Ecto neural progenitor cell (in vitro differentiated cells): Measurements from ENCODE around the gene VWDE.

ENCODE experiments used
- DNase-seq: peaks from one replicate; pipeline ENCODE4 v3.0.0-alpha.2; 2018; ENCODE audit warnings: low spot score

Gene VWDE

DNA sequence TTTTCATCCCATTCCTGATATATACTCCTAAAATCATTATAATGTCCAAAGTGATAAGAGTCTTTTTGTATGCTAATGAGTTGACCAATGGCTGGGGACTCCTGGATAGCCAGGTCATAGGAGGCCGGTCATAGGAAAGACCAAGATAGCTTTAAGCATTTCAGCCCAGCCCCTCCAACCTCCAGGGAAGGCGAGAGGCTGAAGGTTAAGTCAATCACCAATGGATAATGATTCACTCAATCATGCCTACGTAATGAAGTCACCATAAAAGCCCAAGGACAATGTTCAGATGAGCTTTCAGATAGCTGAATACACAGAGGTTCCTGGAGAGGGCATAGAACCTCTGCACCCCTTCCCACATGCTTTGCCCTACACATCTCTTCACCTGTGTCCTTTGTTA is 75.7 kb downstream of the VWDE start:
- DNase-seq, result no peak

DNA sequence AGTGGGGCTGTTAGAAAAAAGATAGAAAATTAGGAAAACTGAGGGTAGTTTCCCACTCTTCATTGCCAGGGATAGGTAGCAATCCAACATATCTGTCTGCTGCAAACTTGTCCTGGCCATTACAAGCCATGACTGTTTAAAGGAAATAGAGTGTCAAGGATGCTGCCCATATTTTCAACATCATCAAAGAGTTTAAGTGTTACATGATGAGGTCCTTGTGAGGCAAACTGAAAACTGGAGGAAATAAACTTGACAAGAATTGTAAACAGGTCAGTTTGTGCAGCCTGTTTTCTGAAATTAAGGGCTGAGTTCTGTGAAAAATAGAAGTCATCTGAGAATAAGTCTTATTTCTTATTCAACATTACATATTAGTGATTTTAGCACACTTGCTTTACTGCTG is 78.0 kb downstream of the VWDE start:
- DNase-seq, result no peak

DNA sequence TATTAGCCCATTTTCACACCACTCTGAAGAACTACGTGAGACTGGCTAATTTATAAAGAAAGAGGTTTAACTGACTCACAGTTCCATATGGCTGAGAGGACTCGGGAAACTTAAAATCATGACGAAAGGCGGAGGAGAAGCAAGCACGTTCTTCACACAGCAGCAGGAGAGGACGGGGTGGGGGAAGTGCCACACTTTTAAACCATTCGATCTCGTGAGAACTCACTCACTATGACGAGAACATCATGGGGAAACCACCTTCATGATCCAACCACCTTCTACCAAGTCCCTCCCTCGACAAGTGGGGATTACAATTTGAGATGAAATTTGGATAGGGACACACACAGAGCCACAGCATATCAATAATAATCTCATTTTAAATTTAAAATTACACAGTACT is 80.2 kb downstream of the VWDE start:
- no peak for DNase-seq

DNA sequence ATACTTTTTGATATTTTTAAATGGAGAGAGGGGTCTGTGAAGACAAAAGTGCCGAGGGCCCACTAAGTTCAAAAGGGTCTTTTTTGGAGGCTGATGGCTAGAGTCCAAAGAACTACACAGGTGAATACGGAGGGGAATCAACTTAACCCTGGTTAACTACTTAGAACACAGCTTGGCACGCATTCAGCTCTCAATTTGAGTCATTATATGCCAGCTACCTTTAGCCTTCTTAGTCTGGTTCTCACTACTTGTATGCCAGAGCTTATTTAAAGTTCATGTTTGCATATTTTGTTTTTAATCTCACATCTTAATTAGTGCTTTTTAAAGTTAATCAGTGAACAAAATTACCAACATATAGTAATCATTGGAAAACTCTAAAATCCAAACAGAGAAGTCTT is 80.8 kb downstream of the VWDE start:
- DNase-seq, result no peak

DNA sequence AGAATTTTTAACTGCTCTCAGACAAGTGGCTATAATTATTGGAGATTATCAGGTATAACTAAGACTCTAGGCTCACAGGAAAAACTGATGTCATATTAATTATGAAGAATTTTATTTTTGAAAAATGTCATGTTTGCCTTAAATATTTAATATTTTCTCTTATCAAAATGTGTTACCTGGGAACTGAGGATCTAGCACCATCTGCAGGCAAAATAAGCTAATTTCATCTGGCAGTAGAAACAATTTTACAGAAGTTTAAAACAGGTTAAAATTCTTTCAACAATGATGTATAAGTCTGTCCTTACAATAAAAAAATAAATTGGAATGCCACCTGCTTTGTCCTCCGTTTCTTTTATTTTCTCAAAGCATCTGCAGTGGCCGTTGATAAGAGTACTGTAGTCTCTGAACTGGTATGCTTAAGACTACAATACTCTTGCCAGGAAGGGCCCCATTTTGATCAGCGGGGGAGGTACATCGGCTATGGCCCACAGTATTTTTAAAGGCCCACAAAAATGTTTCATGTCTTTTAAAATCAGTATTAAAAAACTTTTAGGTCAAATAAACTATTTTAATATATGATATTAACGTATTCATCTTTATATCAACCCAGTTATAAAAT is 81.3 kb downstream of the VWDE start:
- DNase-seq, result no peak

DNA sequence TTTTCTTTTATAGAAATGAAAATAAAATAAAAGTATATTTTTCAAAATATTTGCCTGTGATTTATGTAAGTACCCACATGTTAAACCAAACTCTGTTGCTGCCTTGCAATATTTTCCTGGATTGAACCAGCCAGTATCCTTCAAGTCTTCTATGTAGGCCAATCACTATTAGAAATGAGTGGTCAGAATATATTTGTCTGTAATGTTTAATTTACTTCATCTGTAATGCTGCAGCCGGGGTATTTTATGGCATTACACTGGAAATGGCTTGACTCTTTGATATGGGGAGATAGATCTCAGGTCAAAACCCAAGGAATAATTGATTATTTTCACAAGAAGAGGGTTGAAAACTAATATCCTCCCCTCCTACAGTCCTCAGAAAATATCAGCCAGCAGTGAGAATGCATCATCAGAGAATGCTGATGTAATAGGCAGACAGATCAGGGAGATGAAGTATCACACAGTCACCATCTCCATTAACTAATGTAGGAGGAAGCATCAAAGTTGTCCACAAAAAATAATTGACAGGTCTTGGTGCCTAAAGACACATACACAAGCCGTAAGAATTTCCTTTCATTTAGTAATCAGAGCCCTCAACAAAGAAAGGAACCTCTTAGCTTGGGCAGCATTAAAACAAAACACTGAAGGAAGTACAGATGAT is 82.5 kb downstream of the VWDE start:
- no peak for DNase-seq

DNA sequence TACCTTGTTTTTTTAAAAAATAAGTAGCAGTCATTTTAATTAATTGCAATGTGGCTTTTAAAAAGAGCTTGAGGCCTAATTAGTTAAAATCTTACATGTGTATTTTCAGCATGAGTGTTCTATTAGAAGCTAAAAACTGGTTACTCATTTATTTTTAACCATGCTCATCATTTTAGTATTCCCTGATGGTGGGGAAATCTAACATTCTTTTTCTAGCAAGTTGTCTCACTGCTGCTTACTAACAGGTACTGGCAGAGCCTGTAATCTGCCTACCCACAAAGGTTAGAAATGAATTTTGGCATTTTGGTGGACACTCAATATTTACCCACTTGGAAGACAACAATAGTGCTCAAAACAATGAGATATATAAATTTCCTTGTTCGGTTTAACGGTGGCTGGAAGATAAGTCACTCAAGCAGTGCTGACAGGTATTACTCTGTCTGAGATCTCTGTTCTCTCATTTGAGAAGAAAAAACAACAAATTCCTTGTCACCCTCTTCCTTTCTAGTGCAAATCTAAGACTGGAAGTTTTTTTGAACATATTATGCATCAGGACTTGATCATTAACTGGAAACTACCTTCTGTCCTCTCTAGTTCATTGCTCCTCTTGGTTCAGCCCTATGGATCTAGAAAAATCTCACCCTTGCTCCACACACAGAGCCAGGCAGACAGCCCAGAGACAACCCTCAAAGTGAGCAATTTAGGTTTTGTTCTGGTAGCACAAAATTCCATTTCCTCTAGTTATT is 83.3 kb downstream of the VWDE start:
- DNase-seq, result no peak

DNA sequence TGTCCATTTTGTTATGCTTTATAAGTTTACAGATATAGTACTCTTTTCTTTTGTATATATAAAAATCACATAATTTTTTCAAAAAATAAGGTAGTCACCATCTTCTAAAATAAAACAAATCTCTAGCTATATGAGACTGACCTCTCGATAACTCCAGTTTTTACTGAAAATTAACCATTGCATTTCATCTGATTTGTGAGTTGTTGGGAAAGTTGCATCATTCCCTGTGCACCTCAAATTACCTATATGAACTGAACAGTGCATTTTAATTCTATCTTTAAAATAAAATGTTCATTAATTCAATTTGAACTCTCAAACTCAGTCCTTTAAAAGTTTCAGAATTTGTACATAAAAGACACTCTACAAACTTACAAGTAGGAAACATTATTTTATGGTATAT is 86.0 kb downstream of the VWDE start:
- DNase-seq, result no peak

DNA sequence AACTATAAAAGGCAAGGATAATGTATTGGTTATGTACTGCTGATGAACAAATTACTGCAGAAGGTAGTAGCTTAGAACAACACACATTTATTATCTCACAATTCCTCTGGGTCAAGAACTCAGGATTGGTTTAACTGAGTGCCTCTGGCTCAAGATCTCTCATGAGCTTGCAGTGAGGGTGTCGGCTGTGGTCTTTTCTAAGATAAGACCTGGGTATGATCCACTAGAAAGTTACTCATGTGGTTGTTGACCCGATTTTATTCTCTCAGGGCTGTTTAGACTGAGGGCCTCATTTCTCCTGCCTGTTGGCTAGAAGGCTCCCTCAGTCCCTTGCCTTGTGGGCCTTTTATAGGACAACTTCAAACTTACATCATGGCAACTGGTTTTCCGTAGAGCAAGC is 86.7 kb downstream of the VWDE start:
- no peak for DNase-seq

DNA sequence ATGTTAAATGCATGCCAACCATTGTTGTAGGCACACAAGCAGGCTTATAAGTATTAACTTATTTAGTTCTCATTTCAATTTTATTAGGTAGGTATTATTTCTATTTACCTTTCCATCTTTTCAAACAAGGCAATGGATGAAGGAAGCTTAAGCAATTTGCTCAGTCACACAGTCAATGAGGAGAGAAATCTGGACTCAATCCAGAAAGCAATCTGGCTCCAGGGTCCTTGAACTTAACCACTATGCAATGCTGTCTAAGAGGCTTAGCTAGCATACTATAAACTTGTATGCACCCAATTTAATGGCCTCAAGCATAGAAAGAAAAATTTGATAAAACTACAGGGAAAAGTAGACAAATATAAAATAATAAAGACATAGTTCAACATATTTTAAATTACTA is 88.6 kb downstream of the VWDE start:
- no peak for DNase-seq

DNA sequence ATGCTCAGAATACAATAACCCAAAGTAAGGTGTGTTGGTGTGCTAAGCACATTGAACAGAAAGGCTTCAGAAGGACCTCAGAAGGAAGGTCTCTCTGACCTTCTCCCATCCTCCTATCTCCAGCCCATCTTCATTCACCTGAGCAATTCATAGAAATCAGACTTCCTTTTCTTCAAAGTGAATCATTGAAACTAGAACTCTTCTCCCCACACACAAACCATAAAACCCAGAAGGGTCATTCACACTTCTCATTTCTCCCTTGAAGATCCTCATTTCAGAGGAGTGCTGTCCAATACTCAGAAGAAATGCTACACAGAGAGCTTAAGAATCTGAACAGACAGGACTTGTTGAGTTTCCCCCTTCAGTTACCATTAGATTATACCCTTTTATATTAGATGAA is 89.5 kb downstream of the VWDE start:
- DNase-seq, result no peak

DNA sequence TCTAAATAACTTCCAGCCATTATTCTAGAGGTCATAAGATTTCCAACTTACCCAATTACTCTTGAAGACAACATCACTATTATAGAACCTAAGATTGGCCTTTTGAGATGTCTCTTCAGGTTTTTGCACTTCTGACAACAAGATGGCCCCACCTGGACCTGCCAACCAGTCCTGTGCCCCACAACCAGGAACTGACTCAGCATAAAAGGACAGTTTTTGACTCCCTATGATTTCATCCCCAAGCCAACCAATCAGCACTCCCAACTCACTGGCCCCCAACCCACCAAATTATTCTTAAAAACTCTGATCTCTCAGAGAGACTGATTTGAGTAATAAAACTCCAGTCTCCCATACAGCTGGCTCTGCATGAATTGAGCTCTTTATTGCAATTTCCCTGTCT is 98.2 kb downstream of the VWDE start:
- DNase-seq, result no peak

DNA sequence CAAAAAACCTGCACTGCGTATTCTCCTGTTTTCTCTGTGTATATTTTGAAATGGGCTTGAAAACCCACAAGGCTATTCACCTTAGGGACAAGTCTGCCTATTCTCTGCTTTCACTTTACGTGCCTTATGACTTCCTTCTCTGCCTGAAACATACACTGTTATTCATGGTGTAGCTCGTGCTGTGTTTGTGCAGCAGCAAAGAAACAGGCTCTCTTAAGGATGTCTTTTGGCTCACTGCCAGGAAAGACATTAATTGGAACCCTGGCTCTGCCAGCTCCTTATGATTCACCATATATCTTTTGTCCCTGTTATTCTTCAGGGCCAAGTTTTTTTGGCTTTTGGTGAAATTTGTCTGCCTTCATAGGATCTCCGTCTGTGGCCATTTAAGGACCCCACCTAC is 100.2 kb downstream of the VWDE start:
- no peak for DNase-seq

DNA sequence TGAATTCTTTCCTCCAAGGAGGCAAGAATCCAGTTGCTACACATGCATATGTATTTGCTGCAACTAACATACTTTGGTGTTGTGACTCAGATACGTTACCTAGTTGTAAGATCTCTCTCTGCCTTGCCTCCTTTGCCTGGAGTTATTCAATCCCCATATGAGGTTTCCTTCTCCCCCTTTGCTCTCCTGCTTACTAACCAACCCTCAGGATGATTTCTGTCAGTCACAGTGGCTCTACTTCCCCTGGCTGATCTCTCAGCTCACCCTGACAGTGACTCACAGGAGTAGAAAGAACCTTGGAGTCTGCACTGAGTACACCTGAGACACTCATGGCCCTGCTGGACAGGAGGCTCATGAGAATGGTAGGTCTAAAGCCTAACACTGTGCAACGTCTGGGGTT is 100.6 kb downstream of the VWDE start:
- no peak for DNase-seq

DNA sequence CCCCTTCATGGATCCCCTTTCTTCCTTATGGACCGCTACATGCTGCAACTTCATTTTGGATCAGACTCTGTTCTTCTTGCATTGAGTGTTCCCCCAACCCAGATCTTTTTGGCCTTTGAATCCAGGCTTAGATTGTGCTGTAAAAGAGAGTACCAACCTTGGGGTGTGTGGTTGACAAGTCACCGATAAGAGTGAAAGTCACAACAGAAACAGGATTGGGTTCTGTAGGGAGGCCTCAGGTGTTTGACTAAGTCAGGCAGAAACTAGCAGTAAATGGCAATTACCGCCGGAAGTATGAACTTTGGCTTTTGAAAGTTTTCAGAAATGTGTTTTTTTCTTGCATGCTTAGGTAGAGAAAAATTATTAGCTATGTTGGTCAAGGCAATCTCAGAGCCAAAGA is 103.2 kb downstream of the VWDE start:
- no peak for DNase-seq

DNA sequence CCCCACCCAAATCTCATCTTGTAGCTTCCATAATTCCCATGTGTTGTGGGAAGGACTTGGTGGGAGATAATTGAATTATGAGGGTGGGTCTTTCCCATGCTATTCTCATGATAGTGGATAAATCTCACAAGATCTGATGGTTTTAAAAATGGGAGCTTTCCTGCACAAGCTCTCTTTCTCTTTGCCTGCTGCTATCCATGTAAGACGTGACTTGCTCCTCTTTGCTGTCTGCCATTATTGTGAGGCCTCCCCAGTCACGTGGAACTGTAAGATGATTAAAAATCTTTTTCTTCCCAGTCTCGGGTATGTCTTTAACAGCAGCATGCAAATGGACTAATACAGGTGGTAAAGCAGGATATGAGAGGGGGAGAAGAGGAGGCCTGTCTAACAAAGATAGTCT is 104.3 kb downstream of the VWDE start:
- DNase-seq, result no peak

DNA sequence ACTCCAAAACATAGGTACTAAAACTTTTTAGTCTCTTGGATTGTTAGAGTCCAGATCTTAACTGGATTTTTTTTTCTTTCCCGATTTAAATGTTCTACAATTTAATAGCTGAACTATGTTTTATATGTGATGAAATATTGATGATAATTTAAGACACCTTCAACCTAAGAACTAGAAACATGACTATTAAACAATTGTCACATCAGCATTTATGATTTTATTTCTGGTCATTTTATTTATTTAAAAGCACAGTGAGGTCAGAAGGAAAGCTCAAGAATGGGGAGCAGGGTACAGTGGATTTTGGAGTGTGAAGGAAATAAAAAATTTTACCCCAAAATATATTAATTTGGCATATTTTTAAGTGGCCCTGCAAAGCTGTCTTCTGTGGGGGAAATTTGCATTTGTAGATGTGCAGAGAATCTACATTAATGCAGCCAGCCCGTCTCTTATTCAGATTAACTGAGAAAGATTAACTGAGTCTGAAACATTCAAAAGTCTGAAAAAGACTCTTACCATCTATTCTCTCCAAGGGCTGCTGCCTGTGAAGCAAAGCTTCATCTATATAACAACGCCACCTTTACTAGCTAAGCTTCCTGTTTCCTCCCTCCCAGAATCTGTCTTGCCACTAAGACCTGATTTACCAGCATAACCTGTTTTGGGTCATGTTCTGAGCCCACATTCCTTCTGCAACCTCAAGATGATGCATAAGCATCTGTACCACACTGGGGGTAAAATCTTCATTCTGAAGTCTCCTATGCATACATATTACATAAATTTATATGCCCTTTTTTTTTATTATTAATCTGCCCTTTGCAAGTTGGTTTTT is 106.2 kb downstream of the VWDE start:
- DNase-seq, result no peak

DNA sequence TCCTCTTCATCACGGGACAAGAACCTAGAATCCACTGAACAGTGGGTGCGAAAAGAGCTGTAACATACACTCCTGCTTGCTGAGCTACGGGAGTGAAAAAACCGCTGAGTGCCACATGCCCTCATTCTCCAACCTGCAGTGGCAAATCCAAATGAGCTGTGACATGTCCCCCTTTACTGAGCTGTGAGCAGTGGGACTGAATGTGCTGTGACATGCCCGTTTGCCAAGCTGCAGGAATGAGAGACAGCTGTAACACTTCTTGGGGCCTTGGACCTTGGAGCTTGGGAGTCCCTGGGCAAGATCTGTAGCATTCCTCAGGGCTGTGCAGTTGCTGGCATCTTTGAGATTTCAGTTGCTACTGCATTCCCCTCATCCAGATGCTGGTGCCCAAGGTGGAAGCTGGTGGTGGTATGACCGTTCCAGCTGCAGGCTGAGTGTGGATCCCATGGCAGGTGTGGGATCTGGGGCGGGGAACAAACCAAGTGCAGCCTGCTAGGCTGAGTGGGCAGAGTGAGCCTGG is 107.6 kb downstream of the VWDE start:
- no peak for DNase-seq

DNA sequence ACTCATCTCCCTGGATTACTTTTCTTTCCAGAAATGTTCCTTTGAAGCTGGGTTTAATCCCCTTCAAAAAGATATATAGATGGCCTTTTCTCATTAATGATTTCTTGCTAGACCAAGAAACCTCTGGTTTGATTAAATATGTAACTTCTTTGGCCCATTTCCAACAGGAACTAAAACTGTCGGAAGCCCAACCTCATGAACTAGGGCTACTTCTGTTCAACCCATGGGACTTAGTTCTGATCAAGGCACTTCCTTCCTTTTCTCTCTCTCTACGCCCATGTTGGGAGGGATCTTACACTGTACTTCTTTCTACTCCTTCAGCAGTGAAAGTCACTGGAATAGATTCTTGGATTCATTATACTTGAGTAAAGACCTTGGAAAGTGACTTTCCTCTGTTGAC is 109.0 kb downstream of the VWDE start:
- no peak for DNase-seq

DNA sequence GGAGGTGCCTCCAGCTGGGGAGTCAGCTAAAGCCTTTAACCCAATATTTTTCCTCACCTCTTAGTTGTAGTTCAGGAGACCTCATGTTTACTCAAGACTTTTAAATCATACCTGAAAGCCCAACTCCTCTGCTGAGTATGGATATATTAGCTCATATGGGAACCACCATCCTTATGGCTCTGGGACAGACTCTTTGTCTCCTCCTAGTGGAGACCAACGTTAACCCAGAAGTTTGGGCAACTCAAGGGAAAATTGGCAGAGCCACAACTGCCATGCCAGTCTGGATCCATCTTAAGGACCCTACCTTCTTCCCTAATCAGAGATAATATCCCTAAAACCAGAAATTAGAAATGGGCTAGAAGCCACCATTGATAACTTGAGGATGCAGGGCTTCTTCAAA is 111.8 kb downstream of the VWDE start:
- no peak for DNase-seq

DNA sequence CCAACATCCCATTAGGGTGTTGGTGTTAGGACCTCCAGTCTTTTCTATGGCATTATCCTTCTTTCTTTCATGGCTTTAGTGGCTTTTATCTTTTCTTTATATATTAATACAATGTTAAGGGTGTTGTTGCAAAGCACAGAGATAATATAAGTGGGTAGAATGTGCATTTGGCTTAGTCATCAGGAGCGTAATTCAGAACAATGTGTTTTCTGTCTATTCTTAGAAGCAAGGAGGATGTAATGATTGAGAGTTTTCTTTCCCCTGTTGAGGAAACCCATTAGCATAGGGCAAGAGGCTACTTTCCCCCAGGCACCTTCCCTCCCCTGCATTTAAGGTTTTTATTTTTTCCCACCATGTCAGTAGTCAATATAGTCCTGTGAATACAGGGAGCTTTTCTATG is 112.9 kb downstream of the VWDE start:
- no peak for DNase-seq

DNA sequence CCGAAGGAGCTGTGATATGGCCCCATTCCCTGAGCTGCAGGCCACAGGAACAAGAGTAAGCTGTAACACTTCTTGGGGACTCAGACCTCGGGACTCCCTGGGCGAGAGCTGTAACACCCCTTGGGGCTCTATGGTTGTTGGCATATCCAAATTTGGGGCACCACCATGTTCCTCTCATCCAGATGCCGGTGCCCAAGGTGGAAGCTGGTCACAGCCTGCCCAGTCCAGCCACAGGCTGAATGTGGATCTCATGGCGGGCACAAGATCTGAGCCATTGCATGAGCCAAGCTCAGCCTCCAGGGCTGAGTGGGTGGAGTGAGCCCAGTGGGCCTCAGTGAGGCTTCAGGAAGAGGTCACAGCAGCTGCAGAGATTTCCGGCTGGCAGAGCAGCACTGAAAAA is 113.7 kb downstream of the VWDE start:
- no peak for DNase-seq

DNA sequence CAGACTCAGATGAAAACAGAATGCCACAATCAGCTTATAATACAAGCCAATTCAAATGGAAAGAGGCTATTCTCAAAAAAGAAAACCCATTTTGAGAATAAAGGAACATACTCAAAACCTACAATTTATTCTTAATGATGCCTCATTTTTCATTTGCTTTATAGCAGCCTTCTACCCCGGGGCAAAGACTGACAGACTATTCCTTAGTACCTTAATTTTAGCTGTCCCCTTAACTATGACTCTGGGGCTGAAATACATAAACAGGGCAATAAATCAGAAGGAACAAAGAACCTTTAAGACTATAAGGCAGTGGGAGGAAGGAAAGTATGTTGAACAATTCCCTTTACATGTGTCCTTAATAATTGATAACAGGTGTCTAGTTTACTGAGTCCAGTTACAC is 115.8 kb downstream of the VWDE start:
- no peak for DNase-seq
